H9 (cell line): ENCODE data around the gene FAM156A. TPM values are rescaled to one million over a fixed set of nuclear protein-coding genes. Genes with fewer than 3 reads are reported as not detected.

ENCODE experiments used
- DNase-seq: peaks from one replicate; pipeline ENCODE4 v3.0.0-alpha.2; 2017
- H2AFZ ChIP-seq: one replicate; pipeline ENCODE4 v1.6.1; 2013; ENCODE audit warnings: mild to moderate bottlenecking, low read length, control low read depth, moderate library complexity
- H2AK5ac ChIP-seq: 2 replicates; pipeline ENCODE4 v1.6.1; 2013; ENCODE audit warnings: low read length, control low read depth, mixed read lengths; ENCODE audit not compliant: insufficient read length
- H2BK120ac ChIP-seq: one replicate; pipeline ENCODE4 v1.6.1; 2013; ENCODE audit warnings: low read depth, mild to moderate bottlenecking, low read length, control low read depth, inconsistent platforms; ENCODE audit not compliant: poor library complexity, severe bottlenecking
- H2BK12ac ChIP-seq: 2 replicates; pipeline ENCODE4 v1.6.1; 2013; ENCODE audit warnings: low read length, control low read depth, mixed read lengths, low read depth; ENCODE audit not compliant: insufficient read length
- H2BK15ac ChIP-seq: 2 replicates; pipeline ENCODE4 v1.6.1; 2013; ENCODE audit warnings: low read depth, low read length, control low read depth
- H2BK20ac ChIP-seq: one replicate; pipeline ENCODE4 v1.6.1; 2013; ENCODE audit warnings: low read depth, mild to moderate bottlenecking, low read length, control low read depth, inconsistent platforms; ENCODE audit not compliant: poor library complexity, severe bottlenecking
- H2BK5ac ChIP-seq: 2 replicates; pipeline ENCODE4 v1.6.1; 2013; ENCODE audit warnings: low read length, control low read depth, mixed read lengths; ENCODE audit not compliant: insufficient read length
- H3K14ac ChIP-seq: 2 replicates; pipeline ENCODE4 v1.6.1; 2013; ENCODE audit warnings: low read length, control low read depth; ENCODE audit not compliant: insufficient read depth
- H3K18ac ChIP-seq: 2 replicates; pipeline ENCODE4 v1.6.1; 2013; ENCODE audit warnings: low read depth, mild to moderate bottlenecking, mixed read lengths, low read length, control low read depth; ENCODE audit not compliant: insufficient read length
- H3K23ac ChIP-seq: 2 replicates; pipeline ENCODE4 v1.6.1; 2013; ENCODE audit warnings: low read length, control low read depth, mixed read lengths, low read depth; ENCODE audit not compliant: insufficient read length
- H3K23me2 ChIP-seq: 2 replicates; pipeline ENCODE4 v1.6.1; 2013; ENCODE audit warnings: low read depth, mild to moderate bottlenecking, mixed read lengths, low read length, control low read depth; ENCODE audit not compliant: insufficient read length, poor library complexity, severe bottlenecking
- H3K27ac ChIP-seq: 2 replicates; pipeline ENCODE4 v1.5.1; 2013; ENCODE audit warnings: low read length, control low read depth, mixed read lengths, low read depth; ENCODE audit not compliant: insufficient read length
- H3K27me3 ChIP-seq: 2 replicates; pipeline ENCODE4 v1.6.1; 2013; ENCODE audit warnings: low read length, control low read depth, inconsistent platforms; ENCODE audit not compliant: insufficient read depth
- H3K4ac ChIP-seq: 2 replicates; pipeline ENCODE4 v1.6.1; 2013; ENCODE audit warnings: low read depth, mild to moderate bottlenecking, control low read depth, inconsistent platforms, low read length, moderate library complexity
- H3K4me1 ChIP-seq: 2 replicates; pipeline ENCODE4 v1.6.1; 2013; ENCODE audit warnings: low read length, control low read depth, inconsistent platforms; ENCODE audit not compliant: insufficient read depth
- H3K4me2 ChIP-seq: 2 replicates; pipeline ENCODE4 v1.6.1; 2013; ENCODE audit warnings: low read length, control low read depth, mixed read lengths; ENCODE audit not compliant: insufficient read length, insufficient read depth
- H3K56ac ChIP-seq: 2 replicates; pipeline ENCODE4 v1.6.1; 2013; ENCODE audit warnings: low read depth, mild to moderate bottlenecking, mixed read lengths, low read length, control low read depth; ENCODE audit not compliant: insufficient read length
- H3K79me1 ChIP-seq: 2 replicates; pipeline ENCODE4 v1.6.1; 2013; ENCODE audit warnings: low read depth, mild to moderate bottlenecking, moderate library complexity, low read length, control low read depth, inconsistent platforms; ENCODE audit not compliant: insufficient read depth, poor library complexity, severe bottlenecking
- H3K79me2 ChIP-seq: 2 replicates; pipeline ENCODE4 v1.6.1; 2013; ENCODE audit warnings: low read length, control low read depth, inconsistent platforms; ENCODE audit not compliant: insufficient read depth
- H3K9ac ChIP-seq: 2 replicates; pipeline ENCODE4 v1.6.1; 2013; ENCODE audit warnings: low read length, control low read depth, mixed read lengths; ENCODE audit not compliant: insufficient read length; ENCODE audit errors: extremely low read depth
- H3K9me3 ChIP-seq: one replicate; pipeline ENCODE4 v1.6.1; 2013; ENCODE audit warnings: low read depth, low read length, inconsistent platforms; ENCODE audit not compliant: control insufficient read depth
- H3T11ph ChIP-seq: one replicate; pipeline ENCODE4 v1.6.1; 2013; ENCODE audit warnings: mild to moderate bottlenecking, low read length, control low read depth, inconsistent platforms
- H4K20me1 ChIP-seq: one replicate; pipeline ENCODE4 v1.6.1; 2013; ENCODE audit not compliant: control insufficient read depth, insufficient read length, insufficient read depth
- H4K5ac ChIP-seq: 2 replicates; pipeline ENCODE4 v1.6.1; 2013; ENCODE audit warnings: low read depth, mild to moderate bottlenecking, mixed read lengths, low read length, control low read depth; ENCODE audit not compliant: insufficient read length
- H4K8ac ChIP-seq: replicated peaks from 2 replicates; pipeline ENCODE4 v1.6.1; 2013; ENCODE audit warnings: low read length, control low read depth, mixed read lengths, low read depth; ENCODE audit not compliant: insufficient read length
- H4K91ac ChIP-seq: 2 replicates; pipeline ENCODE4 v1.6.1; 2013; ENCODE audit warnings: low read depth, mild to moderate bottlenecking, moderate library complexity, mixed read lengths, low read length, control low read depth; ENCODE audit not compliant: insufficient read length
- H3K27ac Mint-ChIP-seq, 3 experiments: 2 replicates in 2 of 3; 3 replicates in 1 of 3; pipeline ENCODE4 v1.8.0; 2020 to 2021; ENCODE audit warnings: mixed read lengths in 3 of 3, mild to moderate bottlenecking in 1 of 3, moderate library complexity in 1 of 3
- H3K27me3 Mint-ChIP-seq: 2 replicates; pipeline ENCODE4 v1.8.0; 2021; ENCODE audit warnings: low read depth, mild to moderate bottlenecking, moderate library complexity, mixed read lengths
- H3K36me3 Mint-ChIP-seq, 3 experiments: 2 replicates in 2 of 3; 3 replicates in 1 of 3; pipeline ENCODE4 v1.8.0; 2020 to 2021; ENCODE audit warnings: low read depth in 3 of 3, mixed read lengths in 3 of 3; ENCODE audit not compliant: insufficient read depth in 1 of 3
- H3K4me1 Mint-ChIP-seq, 2 experiments: 2 replicates each; pipeline ENCODE4 v1.8.0; 2020; ENCODE audit warnings: mixed read lengths in 2 of 2
- H3K4me3 Mint-ChIP-seq, 2 experiments: 2 replicates in 1 of 2; 3 replicates in 1 of 2; pipeline ENCODE4 v1.8.0; 2020 to 2021; ENCODE audit warnings: mild to moderate bottlenecking in 2 of 2, mixed read lengths in 2 of 2, moderate library complexity in 1 of 2
- H3K9me3 Mint-ChIP-seq, 2 experiments: 2 replicates in 1 of 2; 3 replicates in 1 of 2; pipeline ENCODE4 v1.8.0; 2020; ENCODE audit warnings: mild to moderate bottlenecking in 2 of 2, mixed read lengths in 2 of 2, moderate library complexity in 1 of 2
- WGBS: extraction: QIAGEN DNeasy Blood & Tissue Kit; methylation state at CpG from one replicate; pipeline ENCODE4 v1.1.7; 2013; ENCODE audit warnings: missing lambda C conversion rate, low lambda C conversion rate, mixed read lengths; ENCODE audit not compliant: insufficient read length; ENCODE audit errors: extremely low coverage; 5-methylcytosine and 5-hydroxymethylcytosine counted together
- total RNA-seq: library from RNA; stranded (reverse); gene quantifications from 2 replicates; pipeline ENCODE4 v1.2.1, GENCODE V29; 2021
- TF ChIP-seq, protein P1 (sequence below): fragments of 200-600 bp; sonication (generic); conservative IDR thresholded peaks from 3 replicates; pipeline ENCODE4 v1.8.0; 2021; ENCODE audit warnings: antibody characterized with exemption, mild to moderate bottlenecking

FAM156A gene
- total RNA-seq, 1 experiment from 2014 or later: 15.7 TPM

GRCh38 chrX:52995135-52995986 is 37.0 kb upstream of the FAM156A start:
- H3K79me1 ChIP-seq: no peaks in the 10 kb centered on the region
- no peak overlapping the region for H2BK12ac ChIP-seq
- H3K4me1 Mint-ChIP-seq: peaks cover 8 to 11% of the 10 kb centered on the region in 2 experiments
- peaks cover 49% of the 10 kb centered on the region for H3K9me3 ChIP-seq
- H3K79me2 ChIP-seq: no peaks in the 10 kb centered on the region
- TF ChIP-seq, protein P1, sequence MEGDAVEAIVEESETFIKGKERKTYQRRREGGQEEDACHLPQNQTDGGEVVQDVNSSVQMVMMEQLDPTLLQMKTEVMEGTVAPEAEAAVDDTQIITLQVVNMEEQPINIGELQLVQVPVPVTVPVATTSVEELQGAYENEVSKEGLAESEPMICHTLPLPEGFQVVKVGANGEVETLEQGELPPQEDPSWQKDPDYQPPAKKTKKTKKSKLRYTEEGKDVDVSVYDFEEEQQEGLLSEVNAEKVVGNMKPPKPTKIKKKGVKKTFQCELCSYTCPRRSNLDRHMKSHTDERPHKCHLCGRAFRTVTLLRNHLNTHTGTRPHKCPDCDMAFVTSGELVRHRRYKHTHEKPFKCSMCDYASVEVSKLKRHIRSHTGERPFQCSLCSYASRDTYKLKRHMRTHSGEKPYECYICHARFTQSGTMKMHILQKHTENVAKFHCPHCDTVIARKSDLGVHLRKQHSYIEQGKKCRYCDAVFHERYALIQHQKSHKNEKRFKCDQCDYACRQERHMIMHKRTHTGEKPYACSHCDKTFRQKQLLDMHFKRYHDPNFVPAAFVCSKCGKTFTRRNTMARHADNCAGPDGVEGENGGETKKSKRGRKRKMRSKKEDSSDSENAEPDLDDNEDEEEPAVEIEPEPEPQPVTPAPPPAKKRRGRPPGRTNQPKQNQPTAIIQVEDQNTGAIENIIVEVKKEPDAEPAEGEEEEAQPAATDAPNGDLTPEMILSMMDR: peak; percentile 61
- H2BK120ac ChIP-seq: no peak overlapping the region
- H3K27me3 ChIP-seq: no peaks in the 10 kb centered on the region
- H3K4me3 Mint-ChIP-seq: peak overlapping the region; percentile 92
- H3K23me2 ChIP-seq: peaks cover 5% of the 10 kb centered on the region
- peak overlapping the region; percentile 100 for H3K27ac Mint-ChIP-seq
- H3K4ac ChIP-seq: no peak overlapping the region
- peak overlapping the region; percentile 25 for H3K56ac ChIP-seq
- no peak overlapping the region for H3T11ph ChIP-seq
- no peak overlapping the region for H2BK20ac ChIP-seq
- H3K9me3 Mint-ChIP-seq: peaks cover 63 to 76% of the 10 kb centered on the region in 2 experiments
- H2BK5ac ChIP-seq: peak overlapping the region; percentile 73
- H3K23ac ChIP-seq: no peak overlapping the region
- peak overlapping the region; percentile 89 for H3K9ac ChIP-seq
- peak overlapping the region; percentile 94 for H3K18ac ChIP-seq
- no peak overlapping the region for H4K5ac ChIP-seq
- DNase-seq: peak; percentile 96
- H2AFZ ChIP-seq: no peak overlapping the region
- H3K36me3 Mint-ChIP-seq: peaks cover 0 to 6% (median 3%) of the 10 kb centered on the region in 3 experiments; a peak in 4 of 7 replicates
- H4K20me1 ChIP-seq: peaks cover 3% of the 10 kb centered on the region
- peak overlapping the region; percentile 27 for H3K27ac ChIP-seq
- no CpG with 5 or more reads among the region's 46 CpGs for WGBS
- peaks cover 7% of the 10 kb centered on the region for H3K27me3 Mint-ChIP-seq
- peak overlapping the region; percentile 72; the same call in 1 of the 2 replicates for H3K14ac ChIP-seq
- H2AK5ac ChIP-seq: no peak overlapping the region
- H4K8ac ChIP-seq: no peak overlapping the region
- no peak overlapping the region for H4K91ac ChIP-seq
- H3K4me1 ChIP-seq: no peaks in the 10 kb centered on the region
- H3K4me2 ChIP-seq: peak overlapping the region; percentile 77
- no peak overlapping the region for H2BK15ac ChIP-seq
